GM18858 (cell line): Measurements from ENCODE around the gene MROH7.

Experiments used
- ATAC-seq: cut with Tn5 transposase; IDR thresholded peaks from one replicate; pipeline ENCODE4 v1.9.1; 2021; ENCODE audit not compliant: unreplicated experiment

MROH7 gene

DNA sequence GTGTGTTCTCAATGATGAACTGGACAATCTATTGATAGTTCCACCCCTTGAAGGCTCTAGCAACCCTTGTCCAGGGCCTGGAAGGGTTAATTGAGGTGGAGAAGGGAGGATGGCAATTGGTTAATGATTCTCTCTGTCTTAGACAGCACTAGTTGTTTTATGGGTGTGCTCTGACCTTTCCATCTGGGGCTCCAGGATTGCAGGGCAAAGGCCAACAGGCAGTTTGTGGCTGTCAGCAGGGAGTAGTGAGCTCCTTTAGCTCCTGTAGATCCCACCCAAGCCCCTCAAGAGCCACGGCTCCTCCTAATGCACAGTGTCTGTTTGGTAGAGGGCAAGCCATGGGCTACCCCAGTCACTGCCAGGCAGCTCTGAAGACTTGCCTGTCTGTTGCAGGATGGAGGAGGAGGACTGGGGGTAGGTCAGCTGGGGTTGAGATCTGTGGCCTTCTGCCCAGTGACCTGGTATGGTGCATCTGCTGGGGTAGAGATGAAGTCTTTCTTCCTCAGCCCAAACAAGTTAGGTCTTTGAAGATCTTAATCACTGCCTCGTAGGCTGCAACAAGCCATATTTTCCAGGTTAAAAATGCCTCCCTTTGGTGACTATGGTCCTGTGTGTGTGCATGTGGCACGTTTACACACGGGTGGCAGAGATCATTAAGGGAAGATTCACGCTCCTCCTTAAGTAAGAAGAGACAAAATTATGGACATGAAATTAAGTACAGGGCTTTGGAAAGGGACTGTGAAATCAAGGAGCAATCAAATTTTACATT, 7.7 kb downstream of the MROH7 start:
- no peak for ATAC-seq

- ATAC-seq: no peak
Observed at GRCh38 chr1:54649921-54650320, 8.3 kb downstream of the MROH7 start.

DNA sequence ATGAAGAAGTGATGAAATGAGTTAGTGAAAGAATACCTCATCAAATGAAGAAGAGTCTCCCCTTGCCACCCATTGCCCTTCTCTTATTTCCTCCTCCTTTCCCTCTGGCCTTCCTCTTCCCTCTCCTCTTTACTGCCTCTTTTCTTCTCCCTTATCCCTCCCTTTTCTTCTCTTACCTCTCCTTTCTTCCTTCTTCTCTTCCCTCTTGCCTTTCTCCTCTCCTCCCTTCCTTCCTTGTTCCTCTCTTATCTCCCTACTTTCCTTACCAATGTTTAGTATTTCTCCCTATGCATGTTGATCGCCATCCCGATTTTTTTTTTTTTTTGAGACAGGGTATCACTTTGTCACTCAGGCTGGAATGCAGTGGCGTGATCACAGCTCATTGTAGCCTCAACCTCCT, 8.8 kb downstream of the MROH7 start:
- no peak for ATAC-seq

DNA sequence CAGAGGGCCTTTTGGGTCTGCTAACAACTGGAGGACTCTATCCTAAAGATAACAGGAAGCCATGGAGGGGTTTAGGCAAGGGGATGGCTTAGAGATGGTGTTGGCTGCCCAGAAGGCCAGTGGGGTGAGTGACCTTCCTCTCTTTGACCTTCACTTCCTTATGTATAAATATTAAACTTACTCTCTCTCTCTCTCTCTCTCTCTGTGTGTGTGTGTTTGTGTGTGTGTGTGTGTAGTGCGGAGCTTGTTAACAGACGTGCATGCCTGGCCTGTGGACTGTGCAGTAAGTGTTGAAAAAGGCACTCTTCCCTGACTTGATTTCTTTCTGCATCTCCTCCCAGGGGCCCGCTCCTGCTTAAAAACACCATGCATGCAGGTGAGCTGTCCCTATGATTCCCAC, 10.0 kb downstream of the MROH7 start:
- no peak for ATAC-seq

DNA sequence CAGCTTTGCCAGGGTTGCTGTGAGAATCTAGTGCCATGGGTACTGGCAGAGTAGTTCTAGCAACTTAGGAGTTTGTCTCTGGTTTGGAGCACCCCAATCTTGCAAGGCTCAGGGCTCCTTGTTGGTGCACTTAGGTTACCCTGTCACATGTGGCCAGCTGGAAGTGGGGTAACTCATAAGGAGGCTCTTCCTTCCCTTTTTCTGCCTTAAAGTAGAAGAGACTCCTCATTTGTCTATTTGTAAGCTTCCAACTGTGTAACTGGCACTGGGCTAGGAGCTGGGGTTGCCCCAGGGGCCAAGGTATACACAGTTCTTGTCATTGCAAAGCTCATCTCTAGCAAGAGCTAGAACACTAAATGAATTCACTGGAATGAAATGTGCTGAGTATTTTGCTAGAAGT, 10.6 kb downstream of the MROH7 start:
- ATAC-seq: no peak

- ATAC-seq: no peak
Observed at GRCh38 chr1:54653036-54653435, 11.4 kb downstream of the MROH7 start.

- ATAC-seq: no peak
Observed at GRCh38 chr1:54658164-54658913, 16.8 kb downstream of the MROH7 start.

- no peak for ATAC-seq
Observed at GRCh38 chr1:54663725-54664124, 22.1 kb downstream of the MROH7 start.

DNA sequence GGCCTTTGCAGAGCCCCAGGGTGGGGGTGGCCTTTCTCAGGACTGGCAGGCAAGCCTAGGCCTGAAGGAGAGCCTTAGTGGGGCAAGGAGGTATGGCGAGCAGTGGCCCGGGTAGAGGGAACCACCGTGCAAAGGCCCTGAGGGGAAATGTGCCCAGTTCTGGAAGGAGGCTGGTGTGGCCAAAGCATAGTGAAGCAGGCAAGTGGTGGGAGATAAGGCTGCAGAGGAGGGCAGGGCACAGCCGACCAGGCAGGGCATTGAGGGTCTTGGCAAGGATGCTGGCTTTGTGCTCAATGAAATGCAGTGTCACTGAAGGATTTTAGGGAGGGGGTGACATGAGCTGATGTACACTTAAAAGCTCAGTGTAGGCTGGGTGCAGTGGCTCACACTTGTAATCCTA, 22.8 kb downstream of the MROH7 start:
- ATAC-seq: no peak

- ATAC-seq: no peak
Observed at GRCh38 chr1:54665852-54666251, 24.3 kb downstream of the MROH7 start.

DNA sequence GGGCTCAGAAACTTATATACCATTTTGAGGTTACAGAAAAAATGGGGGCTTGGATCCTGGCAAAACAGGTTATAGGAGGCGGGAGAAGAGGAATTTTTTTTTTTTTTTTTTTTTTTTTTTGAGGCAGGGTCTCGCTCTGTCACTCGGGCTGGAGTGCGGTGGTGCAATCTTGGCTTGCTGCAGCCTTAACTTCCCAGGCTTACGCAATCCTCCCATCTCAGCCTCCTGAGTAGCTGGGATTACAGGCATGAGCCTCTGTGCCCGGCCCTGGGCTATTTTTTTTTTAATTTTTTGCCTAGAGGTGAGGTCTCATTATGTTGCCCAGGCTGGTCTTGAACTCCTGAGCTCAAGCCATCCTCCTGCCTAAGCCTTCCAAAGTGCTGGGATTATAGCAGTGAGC, 24.7 kb downstream of the MROH7 start:
- ATAC-seq: no peak

DNA sequence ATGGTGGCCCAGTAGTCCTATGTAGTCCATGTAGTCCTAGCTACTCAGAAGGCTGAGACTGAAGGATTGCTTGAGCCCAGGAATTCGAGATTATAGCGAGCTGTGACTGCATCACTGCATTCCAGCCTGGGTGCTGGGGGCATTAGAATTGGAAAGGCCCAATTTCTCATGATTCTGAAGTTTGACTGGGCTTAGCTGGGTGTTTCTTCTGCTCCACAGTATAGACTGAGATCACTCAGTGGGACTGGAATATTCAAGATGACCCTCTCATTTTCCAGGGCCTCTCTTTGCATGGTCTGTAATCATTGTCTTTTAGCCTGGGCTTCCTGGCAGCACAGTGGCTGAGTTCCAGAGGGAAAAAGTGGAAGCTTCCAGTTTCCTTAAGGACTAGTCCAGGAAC, 26.2 kb downstream of the MROH7 start:
- no peak for ATAC-seq

GRCh38 chr1:54668567-54668966, 27.0 kb downstream of the MROH7 start:
- ATAC-seq: no peak

- ATAC-seq: no peak
Observed at GRCh38 chr1:54671985-54672608, 30.5 kb downstream of the MROH7 start.

GRCh38 chr1:54678776-54679643, 37.4 kb downstream of the MROH7 start:
- no peak for ATAC-seq

GRCh38 chr1:54679706-54680105, 38.1 kb downstream of the MROH7 start:
- ATAC-seq: no peak

- no peak for ATAC-seq
Observed at GRCh38 chr1:54680387-54680786, 38.8 kb downstream of the MROH7 start.

- no peak for ATAC-seq
Observed at GRCh38 chr1:54681358-54681757, 39.8 kb downstream of the MROH7 start.

DNA sequence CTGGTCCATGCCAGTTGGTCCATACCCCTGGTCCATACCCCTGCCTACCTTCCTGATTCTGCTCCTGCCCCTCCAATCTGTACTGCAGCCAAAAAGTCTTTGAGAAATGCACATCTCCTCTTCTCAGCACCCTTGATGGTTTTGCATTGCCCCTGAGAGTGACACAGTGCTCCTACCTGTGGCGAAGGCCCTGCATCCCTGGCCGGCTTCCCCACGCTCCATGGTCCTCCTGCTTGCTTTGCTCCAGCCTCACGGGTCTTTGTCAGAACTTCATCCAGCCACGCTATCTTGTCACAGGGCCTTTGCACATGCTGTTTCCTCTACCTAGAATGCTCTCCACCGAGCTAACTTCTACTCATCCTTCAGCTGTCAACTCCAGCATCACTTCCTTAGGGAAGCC, 41.9 kb downstream of the MROH7 start:
- ATAC-seq: no peak

- ATAC-seq: no peak
Observed at GRCh38 chr1:54685335-54685905, 43.8 kb downstream of the MROH7 start.

- ATAC-seq: no peak
Observed at GRCh38 chr1:54686155-54686554, 44.6 kb downstream of the MROH7 start.
